ENCODE measurements around the gene ERAL1.

DNA sequence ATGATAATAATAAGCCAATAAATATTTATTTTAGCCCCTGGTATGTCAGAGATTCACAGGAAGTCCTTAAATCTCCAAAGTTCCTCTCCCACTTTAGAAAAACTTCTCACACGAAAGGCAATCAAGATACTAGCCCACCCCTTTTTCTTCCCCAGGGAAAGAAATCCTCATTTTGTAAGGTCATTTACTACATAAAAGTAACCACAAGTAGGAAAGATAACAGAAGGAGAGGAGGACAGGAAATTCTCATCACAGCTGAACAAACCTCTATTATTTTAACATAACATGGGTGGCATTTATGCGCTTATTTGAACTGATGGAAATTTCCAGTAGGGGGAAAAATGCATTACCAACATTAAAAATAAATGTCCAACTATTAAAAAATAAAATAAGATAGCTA, 15.6 kb upstream of the ERAL1 start:
- TF ChIP-seq, protein P1, sequence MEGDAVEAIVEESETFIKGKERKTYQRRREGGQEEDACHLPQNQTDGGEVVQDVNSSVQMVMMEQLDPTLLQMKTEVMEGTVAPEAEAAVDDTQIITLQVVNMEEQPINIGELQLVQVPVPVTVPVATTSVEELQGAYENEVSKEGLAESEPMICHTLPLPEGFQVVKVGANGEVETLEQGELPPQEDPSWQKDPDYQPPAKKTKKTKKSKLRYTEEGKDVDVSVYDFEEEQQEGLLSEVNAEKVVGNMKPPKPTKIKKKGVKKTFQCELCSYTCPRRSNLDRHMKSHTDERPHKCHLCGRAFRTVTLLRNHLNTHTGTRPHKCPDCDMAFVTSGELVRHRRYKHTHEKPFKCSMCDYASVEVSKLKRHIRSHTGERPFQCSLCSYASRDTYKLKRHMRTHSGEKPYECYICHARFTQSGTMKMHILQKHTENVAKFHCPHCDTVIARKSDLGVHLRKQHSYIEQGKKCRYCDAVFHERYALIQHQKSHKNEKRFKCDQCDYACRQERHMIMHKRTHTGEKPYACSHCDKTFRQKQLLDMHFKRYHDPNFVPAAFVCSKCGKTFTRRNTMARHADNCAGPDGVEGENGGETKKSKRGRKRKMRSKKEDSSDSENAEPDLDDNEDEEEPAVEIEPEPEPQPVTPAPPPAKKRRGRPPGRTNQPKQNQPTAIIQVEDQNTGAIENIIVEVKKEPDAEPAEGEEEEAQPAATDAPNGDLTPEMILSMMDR (conservative IDR thresholded peaks at IDR 0.05; ENCODE audit: low read length), result no peak
- TF ChIP-seq EZH2phosphoT487 (IDR thresholded peaks at IDR 0.05; ENCODE audit: borderline replicate concordance, low read depth, low read length), result no peak

All from OCI-LY7 (cell line).